ENCODE results near the gene VPS37D.

- TF ChIP-seq HDGF (IDR thresholded peaks at IDR 0.05; ENCODE audit: borderline replicate concordance) (no peak), CTBP1 (IDR thresholded peaks at IDR 0.05; ENCODE audit: borderline replicate concordance) (no peak), ARNT (IDR thresholded peaks at IDR 0.05) (no peak), SP1 (IDR thresholded peaks at IDR 0.05) (no peak), TARDBP (IDR thresholded peaks at IDR 0.05) (no peak)
Observed at GRCh38 chr7:73633323-73633722, 34.3 kb upstream of the VPS37D start.
